Epidermal melanocyte (primary cell): ENCODE measurements around the gene ZNF319.

ENCODE experiments used
- DNase-seq: peaks from one replicate; pipeline ENCODE4 v3.0.0; 2011; ENCODE audit warnings: low spot score; ENCODE audit not compliant: insufficient read length

ZNF319 gene

DNA sequence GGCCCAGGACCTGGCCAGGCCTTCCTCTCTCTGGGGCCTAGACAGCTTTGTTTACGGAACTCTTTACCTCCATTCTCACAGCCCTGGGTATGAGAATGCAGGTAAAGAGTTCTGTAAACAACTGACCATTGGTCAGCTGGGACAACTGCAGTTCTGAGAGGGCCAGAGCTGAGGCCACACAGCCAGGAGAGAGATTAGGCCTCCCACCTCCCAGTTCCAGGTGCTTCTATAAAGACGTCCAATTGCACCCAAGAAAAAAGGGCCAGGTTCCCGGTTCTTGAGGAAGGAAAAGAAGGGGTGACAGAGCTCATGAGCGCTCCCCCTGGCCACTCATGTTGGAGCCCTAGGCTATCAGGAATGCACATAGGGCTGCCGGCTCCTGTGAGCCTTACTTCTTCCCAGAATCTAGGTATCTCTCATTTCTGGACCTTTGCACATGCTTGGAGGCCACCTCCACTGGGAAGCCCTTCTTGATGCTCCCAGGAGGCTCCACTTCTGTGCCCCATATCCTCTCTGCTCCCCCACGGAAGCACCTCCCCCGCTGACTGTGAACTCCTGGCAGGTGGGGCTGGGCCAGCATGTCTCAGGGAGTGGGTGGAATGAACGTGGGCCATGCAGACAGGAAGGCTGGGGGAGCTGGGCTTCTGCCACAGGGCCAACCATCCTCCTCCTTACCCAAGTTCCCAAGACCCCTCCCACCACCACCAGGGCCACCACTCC is 42.6 kb downstream of the ZNF319 start:
- no peak for DNase-seq

- DNase-seq: no peak
Observed at GRCh38 chr16:57956924-57957672, 43.4 kb downstream of the ZNF319 start.

DNA sequence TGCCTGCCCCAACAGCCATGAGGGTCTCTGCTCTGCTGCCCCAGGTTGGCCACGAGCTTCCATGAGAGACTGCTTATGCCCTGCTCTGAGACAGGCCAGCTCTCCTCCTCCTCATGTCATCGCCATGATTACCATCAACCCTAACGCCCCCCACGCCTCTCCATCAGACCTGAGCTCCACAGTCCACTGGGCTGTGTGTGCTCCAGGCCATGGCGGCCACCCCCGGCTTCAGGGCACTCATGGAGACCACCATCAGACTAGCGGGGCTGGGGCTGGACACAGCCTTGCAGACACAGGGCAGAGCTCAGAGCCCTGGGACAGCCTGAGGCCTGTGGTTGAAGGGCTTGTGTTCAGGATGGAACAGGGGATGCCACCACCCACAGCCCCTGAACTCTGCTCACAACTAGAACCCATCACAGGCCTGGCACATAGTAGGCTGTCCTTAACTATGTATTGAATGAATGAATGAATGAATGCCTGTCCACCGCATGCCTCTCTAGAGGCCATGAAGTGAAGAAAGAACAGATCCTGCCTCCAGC is 44.1 kb downstream of the ZNF319 start:
- DNase-seq: no peak

GRCh38 chr16:57955572-57956188 is 44.8 kb downstream of the ZNF319 start:
- DNase-seq: no peak

- DNase-seq: no peak
Observed at GRCh38 chr16:57953857-57954256, 46.6 kb downstream of the ZNF319 start.

DNA sequence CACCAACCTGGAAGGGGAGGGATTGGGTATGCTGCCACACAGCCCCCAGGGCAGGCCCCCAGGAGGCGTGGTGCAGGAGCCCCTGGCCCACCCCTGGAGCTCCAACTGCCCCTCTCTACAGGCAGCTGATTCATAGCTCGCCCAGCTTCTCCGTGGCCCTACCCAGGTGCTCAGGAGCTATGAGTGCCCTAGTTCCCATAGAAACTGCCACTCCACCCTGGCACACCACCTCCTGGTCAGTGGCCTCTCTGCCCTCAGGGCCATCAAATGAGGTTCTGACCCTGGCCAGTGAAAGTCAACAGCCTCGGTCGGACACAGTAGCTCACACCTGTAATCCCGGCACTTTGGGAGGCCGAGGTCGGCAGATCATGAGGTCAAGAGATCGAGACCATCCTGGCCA is 47.6 kb downstream of the ZNF319 start:
- no peak for DNase-seq

GRCh38 chr16:57951204-57951960 is 49.1 kb downstream of the ZNF319 start:
- no peak for DNase-seq

- DNase-seq: no peak
Observed at GRCh38 chr16:57950382-57950781, 50.1 kb downstream of the ZNF319 start.

DNA sequence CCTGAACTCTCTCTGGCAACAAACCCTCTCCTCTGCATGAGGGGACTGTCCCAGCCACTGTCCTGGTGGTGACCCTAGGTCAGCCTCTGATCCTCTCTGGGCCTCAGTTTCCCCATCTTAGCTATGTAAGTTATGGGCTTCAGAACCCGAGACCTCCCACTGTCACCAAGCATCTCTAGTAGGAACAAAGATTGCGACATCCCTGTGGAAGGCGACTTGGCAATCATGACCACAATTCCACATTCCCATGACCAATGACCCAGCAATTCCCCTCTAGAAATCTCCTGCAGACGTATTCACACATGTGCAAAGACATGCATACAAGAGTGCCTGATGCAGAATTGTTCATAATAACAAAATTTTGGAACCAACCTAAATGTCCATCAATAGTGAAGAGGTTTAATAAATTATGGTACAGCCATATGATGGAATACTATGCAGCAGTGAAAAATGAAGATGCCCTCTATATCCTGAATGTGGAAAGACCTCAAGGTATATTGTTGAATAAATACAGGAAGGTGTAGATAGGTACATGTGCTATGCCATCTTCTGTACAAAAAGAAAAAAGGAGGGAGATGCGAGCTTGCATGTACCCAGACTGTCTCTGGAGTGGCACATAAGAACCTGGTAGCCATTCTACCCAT is 50.8 kb downstream of the ZNF319 start:
- no peak for DNase-seq

DNA sequence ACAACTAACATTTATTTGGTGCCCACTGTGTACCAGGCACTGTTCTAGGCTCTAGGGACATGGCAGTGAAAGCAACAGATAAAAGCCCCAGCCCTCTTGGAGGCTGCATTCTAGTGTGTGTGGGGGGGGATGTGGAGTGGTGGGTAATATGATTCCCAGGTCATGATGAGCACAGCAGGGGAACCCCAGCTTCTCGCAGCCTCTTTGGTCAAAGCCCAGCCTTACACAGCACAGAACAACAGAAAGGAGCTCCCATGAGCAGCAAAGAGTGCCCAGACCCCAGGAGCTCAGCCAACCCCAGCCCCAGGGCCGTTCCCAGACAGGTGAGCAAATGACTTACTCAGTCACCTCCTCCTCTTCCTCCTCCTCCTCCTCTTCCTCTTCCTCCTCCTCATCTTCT is 51.5 kb downstream of the ZNF319 start:
- DNase-seq: no peak

DNA sequence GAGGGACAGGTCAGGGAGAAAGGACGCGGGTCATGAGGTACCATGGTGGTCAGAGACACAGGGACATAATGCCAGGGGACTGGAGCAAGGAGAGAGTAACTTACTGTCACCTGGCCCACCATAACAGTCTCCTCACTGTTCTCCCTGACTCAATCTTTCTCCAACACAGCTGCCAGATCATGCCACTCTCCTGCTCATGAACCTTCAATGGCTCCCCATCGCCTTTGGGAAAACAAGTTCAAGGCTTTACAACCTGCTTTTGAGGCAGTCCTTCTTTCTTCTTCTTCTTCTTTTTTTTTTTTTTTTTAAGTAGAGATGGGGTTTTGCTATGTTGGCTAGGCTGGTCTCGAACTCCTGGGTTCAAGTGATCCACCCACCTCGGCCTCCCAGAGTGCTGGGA is 52.4 kb downstream of the ZNF319 start:
- no peak for DNase-seq

GRCh38 chr16:57947261-57947660 is 53.2 kb downstream of the ZNF319 start:
- no peak for DNase-seq

DNA sequence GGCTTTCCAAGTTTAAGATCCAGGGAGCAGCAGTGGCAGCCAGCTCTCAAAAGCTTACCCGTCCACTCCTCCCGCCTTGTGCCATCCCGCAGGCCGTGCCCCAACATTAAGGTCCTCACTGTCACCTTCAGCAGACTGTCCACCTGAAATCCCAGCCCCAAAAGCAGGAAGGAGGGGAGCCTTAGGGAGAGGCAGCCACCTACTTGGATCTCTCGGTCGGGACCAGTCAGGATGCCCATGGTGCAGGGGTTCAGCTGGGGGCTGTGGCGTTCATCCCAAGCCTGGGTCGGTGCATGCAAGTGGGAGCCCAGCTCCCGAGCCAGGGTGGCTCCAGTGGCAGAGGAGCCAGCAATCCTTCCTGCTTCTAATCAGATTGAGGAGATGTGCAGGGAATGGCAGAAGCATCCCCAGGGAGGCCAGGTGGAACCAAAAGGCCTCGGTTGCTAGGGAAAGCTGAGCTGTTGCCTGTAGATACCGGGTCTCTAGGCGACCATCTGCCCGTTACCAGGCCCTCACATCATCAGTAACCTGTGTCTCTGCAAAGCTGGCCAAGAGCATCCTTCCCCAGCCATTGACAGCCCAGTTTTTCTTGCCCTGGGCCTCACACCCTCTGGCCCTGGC is 54.2 kb downstream of the ZNF319 start:
- DNase-seq: no peak

DNA sequence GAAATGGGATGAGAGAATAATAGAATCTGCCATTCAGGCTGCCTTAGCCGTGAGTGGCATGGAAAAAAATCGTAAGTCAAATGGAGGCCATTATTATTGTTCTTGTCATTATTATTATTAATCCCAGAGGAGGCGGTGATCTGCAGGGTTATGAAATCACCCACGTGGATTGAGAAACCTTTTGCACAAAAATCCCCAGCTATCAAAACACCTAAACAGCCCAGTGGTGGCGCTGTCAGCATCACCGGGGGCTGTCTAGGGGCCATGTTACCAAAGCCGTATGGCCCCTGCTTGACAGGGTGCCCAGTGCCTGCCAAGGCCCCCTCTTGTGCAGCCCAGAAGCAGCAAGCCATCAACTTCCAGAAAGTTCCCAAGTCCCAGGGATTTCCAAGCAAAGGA is 54.7 kb downstream of the ZNF319 start:
- no peak for DNase-seq

- no peak for DNase-seq
Observed at GRCh38 chr16:57944970-57945739, 55.3 kb downstream of the ZNF319 start.
